Peyer's patch (tissue), 4 donors: ENCODE results near the gene RRBP1.

Experiments
- POLR2A ChIP-seq, 2 donors: fragments of 450-650 bp; IDR thresholded peaks; one replicate each; pipeline ENCODE4 v1.5.1; 2017; ENCODE audit warnings: antibody characterized with exemption in 2 of 2, mild to moderate bottlenecking in 2 of 2, moderate library complexity in 2 of 2
- TF ChIP-seq, protein P1 (sequence below), 6 experiments: fragments of 450-650 bp in 4 of 6; fragments of 200-600 bp in 2 of 6; sonication (generic) in 1 of 6; IDR thresholded peaks; one replicate each; pipeline ENCODE4 v1.5.1; 2017 to 2019; ENCODE audit warnings: antibody characterized with exemption in 6 of 6, mild to moderate bottlenecking in 3 of 6, moderate library complexity in 1 of 6

DNA sequence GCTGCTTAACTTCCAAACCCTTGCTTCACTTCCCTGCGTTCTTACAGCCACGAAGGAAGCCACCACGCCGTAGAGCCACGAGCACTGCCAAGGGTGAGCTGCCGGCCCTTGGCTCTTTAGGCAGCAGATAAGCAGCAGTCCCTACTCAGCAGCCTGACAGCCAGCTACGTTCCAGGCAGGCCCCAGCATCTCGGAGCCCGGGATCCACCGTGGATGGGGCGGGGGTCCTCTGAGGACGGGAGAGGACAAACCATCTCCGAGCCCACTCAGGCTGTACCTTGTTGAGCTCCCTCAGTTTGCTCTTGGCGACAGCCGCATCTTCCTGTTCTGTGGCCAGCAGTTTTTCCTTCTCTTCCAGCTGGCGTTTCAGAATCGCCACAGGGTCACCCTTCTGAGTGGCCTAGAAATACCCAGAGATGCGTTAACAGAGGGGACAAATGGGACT is 40.5 kb downstream of the RRBP1 start:
- TF ChIP-seq, protein P1, sequence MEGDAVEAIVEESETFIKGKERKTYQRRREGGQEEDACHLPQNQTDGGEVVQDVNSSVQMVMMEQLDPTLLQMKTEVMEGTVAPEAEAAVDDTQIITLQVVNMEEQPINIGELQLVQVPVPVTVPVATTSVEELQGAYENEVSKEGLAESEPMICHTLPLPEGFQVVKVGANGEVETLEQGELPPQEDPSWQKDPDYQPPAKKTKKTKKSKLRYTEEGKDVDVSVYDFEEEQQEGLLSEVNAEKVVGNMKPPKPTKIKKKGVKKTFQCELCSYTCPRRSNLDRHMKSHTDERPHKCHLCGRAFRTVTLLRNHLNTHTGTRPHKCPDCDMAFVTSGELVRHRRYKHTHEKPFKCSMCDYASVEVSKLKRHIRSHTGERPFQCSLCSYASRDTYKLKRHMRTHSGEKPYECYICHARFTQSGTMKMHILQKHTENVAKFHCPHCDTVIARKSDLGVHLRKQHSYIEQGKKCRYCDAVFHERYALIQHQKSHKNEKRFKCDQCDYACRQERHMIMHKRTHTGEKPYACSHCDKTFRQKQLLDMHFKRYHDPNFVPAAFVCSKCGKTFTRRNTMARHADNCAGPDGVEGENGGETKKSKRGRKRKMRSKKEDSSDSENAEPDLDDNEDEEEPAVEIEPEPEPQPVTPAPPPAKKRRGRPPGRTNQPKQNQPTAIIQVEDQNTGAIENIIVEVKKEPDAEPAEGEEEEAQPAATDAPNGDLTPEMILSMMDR (IDR thresholded peaks at IDR 0.05) = no peak
- no peak for TF ChIP-seq POLR2A (IDR thresholded peaks at IDR 0.05)
